ENCODE results near the gene BAG3.

- TF ChIP-seq SP2 (IDR thresholded peaks at IDR 0.05; ENCODE audit: low read length) (no peak), CTCF (IDR thresholded peaks at IDR 0.05; ENCODE audit: control extremely low read depth in 1 of 3, insufficient read depth in 1 of 3, low read depth in 1 of 3, low read length in 3 of 3) (no peak), EZH2 (IDR thresholded peaks at IDR 0.05; ENCODE audit: low read depth, low read length, severe bottlenecking) (no peak), KDM1A (IDR thresholded peaks at IDR 0.05; ENCODE audit: borderline replicate concordance, low read length) (no peak), RXRA (IDR thresholded peaks at IDR 0.05; ENCODE audit: insufficient read depth, low read depth, low read length) (no peak), POLR2A (IDR thresholded peaks at IDR 0.05; ENCODE audit: control extremely low read depth in 1 of 2, low read depth in 2 of 2, low read length in 2 of 2) (no peak), GTF2F1 (IDR thresholded peaks at IDR 0.05; ENCODE audit: borderline replicate concordance, low read depth, low read length) (no peak), ZNF274 (IDR thresholded peaks at IDR 0.05; ENCODE audit: borderline replicate concordance, extremely low read depth, low read length) (no peak), NANOG (IDR thresholded peaks at IDR 0.05; ENCODE audit: insufficient read depth, low read depth, low read length, poor library complexity, severe bottlenecking) (no peak), MAFK (IDR thresholded peaks at IDR 0.05; ENCODE audit: low read depth, low read length) (no peak), POLR2AphosphoS5 (IDR thresholded peaks at IDR 0.05; ENCODE audit: low read depth, low read length) (no peak), SUZ12 (IDR thresholded peaks at IDR 0.05; ENCODE audit: low read length) (no peak), HDAC6 (IDR thresholded peaks at IDR 0.05; ENCODE audit: low read depth, low read length) (no peak), EP300 (IDR thresholded peaks at IDR 0.05; ENCODE audit: borderline replicate concordance in 1 of 2, low read depth in 2 of 2, low read length in 2 of 2) (no peak)
These were observed 14.9 kb downstream of the BAG3 start for GRCh38 chr10:119665901-119666708.

Data from H1 (cell line).